Panc1 (cell line): ENCODE results near the gene FGF2. TPM values are rescaled to one million over a fixed set of nuclear protein-coding genes. Genes with fewer than 3 reads are reported as not detected.

ENCODE experiments used
- ATAC-seq: fragments of 200-7000 bp; cut with Tn5 transposase; 2 replicates; pipeline ENCODE4 v1.9.1; 2020; ENCODE audit warnings: mild to moderate bottlenecking, moderate library complexity
- BruUV-seq: library from RNA; stranded (reverse); fragments of 400-500 nt; replicated peaks from 2 replicates; lab custom pipeline; 2021; lab: Mats Ljungman, UMichigan
- CTCF ChIA-PET: fragments of 300-600 bp; sonication (Branson Sonifier 250); formaldehyde crosslinking; loops from one replicate; lab custom pipeline; 2022; ENCODE audit warnings: antibody characterized with exemption; lab: Charles Lee
- POLR2A ChIA-PET: fragments of 300-600 bp; sonication (Branson Sonifier 250); formaldehyde crosslinking; loops from one replicate; lab custom pipeline; 2022; ENCODE audit warnings: antibody characterized with exemption; lab: Charles Lee
- DNase-seq: peaks from one replicate; pipeline ENCODE4 v3.0.0-alpha.2; 2010; ENCODE audit warnings: low read depth, low spot score
- H3K27ac ChIP-seq: 2 replicates; pipeline ENCODE4 v1.5.1; 2011; ENCODE audit warnings: mild to moderate bottlenecking, low read length, inconsistent platforms
- H3K27me3 ChIP-seq: fragments of 200-500 bp; sonication (Bioruptor generic); 2 replicates; pipeline ENCODE4 v1.6.0; 2014; ENCODE audit warnings: low read length, inconsistent platforms; ENCODE audit not compliant: control insufficient read depth, insufficient read depth
- H3K36me3 ChIP-seq: fragments of 200-500 bp; sonication (Bioruptor generic); 2 replicates; pipeline ENCODE4 v1.5.1; 2014; ENCODE audit warnings: inconsistent platforms, mild to moderate bottlenecking, low read length, moderate library complexity; ENCODE audit not compliant: control insufficient read depth, insufficient read depth
- H3K4me1 ChIP-seq: 2 replicates; pipeline ENCODE4 v1.5.1; 2011; ENCODE audit warnings: inconsistent platforms, mild to moderate bottlenecking, low read length, moderate library complexity; ENCODE audit not compliant: control insufficient read depth, insufficient read depth
- H3K4me3 ChIP-seq, 2 experiments: 2 replicates each; pipeline ENCODE4 v1.5.1; 2011 to 2012; ENCODE audit warnings: low read depth in 2 of 2, low read length in 2 of 2, mild to moderate bottlenecking in 2 of 2, inconsistent platforms in 1 of 2, moderate library complexity in 1 of 2
- H3K9me3 ChIP-seq: fragments of 200-500 bp; sonication (Bioruptor generic); 2 replicates; pipeline ENCODE4 v1.5.1; 2014; ENCODE audit warnings: low read depth, mild to moderate bottlenecking, inconsistent platforms, low read length, moderate library complexity; ENCODE audit not compliant: control insufficient read depth, insufficient read depth
- CTCF ChIP-seq: fragments of 450-650 bp; IDR thresholded peaks from 2 replicates; pipeline ENCODE4 v1.5.1; 2017; ENCODE audit warnings: mild to moderate bottlenecking
- POLR2AphosphoS5 ChIP-seq: IDR thresholded peaks from 2 replicates; pipeline ENCODE4 v1.6.1; 2012; ENCODE audit warnings: mild to moderate bottlenecking, low read depth, low read length, moderate library complexity
- SIN3A ChIP-seq: IDR thresholded peaks from 2 replicates; pipeline ENCODE4 v1.6.1; 2012; ENCODE audit warnings: low read depth, mild to moderate bottlenecking, low read length, moderate library complexity, borderline replicate concordance; ENCODE audit not compliant: insufficient read depth
- TCF7L2 ChIP-seq: IDR thresholded peaks from 2 replicates; pipeline ENCODE4 v1.6.1; 2011; ENCODE audit warnings: mild to moderate bottlenecking, low read depth, low read length, inconsistent platforms
- in situ Hi-C: cut with HindIII; loops from 2 replicates; pipeline ENCODE4 v1.10.0; 2016; ENCODE audit warnings: low sequenced_read_pairs, low pct_unique_long_range_greater_than_20kb
- intact Hi-C: fragments of 100-400 bp; cut with micrococcal nuclease; formaldehyde crosslinking; loops from one replicate; pipeline ENCODE4 v1.10.0; 2022; ENCODE audit not compliant: unreplicated experiment
- total RNA-seq: library from RNA; stranded (reverse); gene quantifications from one replicate; pipeline ENCODE4 v1.2.1, GENCODE V29; 2021; ENCODE audit not compliant: unreplicated experiment
- TF ChIP-seq, protein P1 (sequence below), 2 experiments: IDR thresholded peaks; 2 replicates each; pipeline ENCODE4 v1.6.1; 2011 to 2012; ENCODE audit warnings: low read depth in 2 of 2, control low read depth in 1 of 2, low read length in 1 of 2, mild to moderate bottlenecking in 1 of 2, moderate library complexity in 1 of 2; ENCODE audit not compliant: insufficient read depth in 1 of 2

Gene FGF2
- total RNA-seq, 1 experiment from 2014 or later: 21.7 TPM

DNA sequence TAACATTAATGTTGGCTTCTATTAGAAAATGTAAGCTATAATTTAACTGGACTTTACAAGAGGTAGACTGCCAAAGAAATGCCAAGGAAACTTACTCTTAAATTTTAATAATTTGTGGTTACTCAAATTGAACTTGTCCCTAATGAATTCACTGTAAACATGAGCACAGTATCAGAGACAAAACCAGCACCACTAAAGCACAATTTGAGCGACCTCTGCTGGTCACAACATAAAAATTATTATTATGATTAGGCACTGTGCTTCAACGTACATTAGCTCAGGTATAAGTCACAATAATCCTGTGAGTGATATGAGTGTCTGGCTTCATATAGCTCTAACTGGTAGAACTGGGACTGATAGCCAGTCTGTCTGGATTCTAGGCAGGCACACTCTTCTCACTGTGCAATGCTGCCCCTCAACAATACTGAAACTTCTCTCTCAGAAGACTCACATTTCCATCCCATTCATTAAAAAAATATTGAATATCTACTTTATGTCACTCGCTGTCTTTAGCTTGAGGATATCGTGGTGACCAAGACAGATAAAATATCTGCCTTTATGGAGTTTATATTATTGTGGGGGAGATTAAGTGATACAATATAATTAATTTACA lies 87.8 kb downstream of the FGF2 start:
- ATAC-seq (peak; percentile 90), DNase-seq (no peak)
- Histone ChIP-seq H3K4me1 (peaks cover 12% of the 10 kb centered on the region; the same call in 1 of the 2 replicates), H3K36me3 (peaks cover 8% of the 10 kb centered on the region; the same call in 1 of the 2 replicates), H3K4me3 (no peak overlapping the region), H3K9me3 (no peaks in the 10 kb centered on the region), H3K27me3 (no peaks in the 10 kb centered on the region), H3K27ac (peak overlapping the region; percentile 44)
- no peak for TF ChIP-seq TCF7L2
- peak; percentile 47; the same call in 1 of the 2 replicates for TF ChIP-seq CTCF
- ChIA-PET CTCF (interaction anchor here (0.6 to 1.5 kb wide), 4 partner anchors 156 to 199 kb away, joined by 3 to 8 read pairs (median 3); partner anchors contain the start of gene BBS12), POLR2A (no interaction called here)
- intact Hi-C loops: loop anchor here (5.0 kb wide), 1 partner anchor 157 kb away; no protein-coding TSS in a partner anchor
- no TSS peak for BruUV-seq
- in situ Hi-C loops: no loop called here

DNA sequence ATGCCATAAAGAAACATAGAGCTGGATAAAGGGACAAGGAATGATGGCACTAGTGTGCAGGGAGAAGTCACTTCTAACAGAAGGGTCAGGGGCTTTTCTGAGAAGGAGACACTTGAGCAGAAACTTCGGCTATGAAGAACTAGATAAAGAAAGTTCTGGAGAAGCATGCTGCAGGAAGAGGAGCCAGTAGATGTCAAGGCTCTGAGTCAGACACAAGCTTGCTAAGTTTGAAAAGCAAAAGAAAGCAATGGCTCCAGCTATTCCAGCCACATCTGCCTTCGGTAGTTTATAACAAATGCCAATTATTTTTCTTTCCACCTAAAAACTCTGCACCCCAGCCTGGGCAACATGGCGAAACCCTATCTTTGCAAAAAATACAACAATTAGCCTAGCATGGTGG lies 88.3 kb downstream of the FGF2 start:
- POLR2A ChIA-PET: no interaction called here
- in situ Hi-C loops: no loop called here
- no peak overlapping the region for H3K4me3 ChIP-seq
- intact Hi-C loops: loop anchor here (5.0 kb wide), 1 partner anchor 158 kb away; no protein-coding TSS in a partner anchor
- CTCF ChIA-PET: interaction anchor here (0.6 to 1.5 kb wide), 4 partner anchors 126 to 183 kb away, joined by 3 to 8 read pairs (median 4); partner anchors contain the start of gene BBS12
- 0 out of 2 replicates have a peak overlapping the region, but pooled peaks have one; percentile 44 for H3K27ac ChIP-seq
- ATAC-seq: no peak
- no TSS peak for BruUV-seq
- DNase-seq: no peak
- no peaks in the 10 kb centered on the region for H3K27me3 ChIP-seq
- no peaks in the 10 kb centered on the region for H3K9me3 ChIP-seq
- peaks cover 8% of the 10 kb centered on the region; the same call in 1 of the 2 replicates for H3K36me3 ChIP-seq
- TF ChIP-seq CTCF: no peak
- TF ChIP-seq, protein P1, sequence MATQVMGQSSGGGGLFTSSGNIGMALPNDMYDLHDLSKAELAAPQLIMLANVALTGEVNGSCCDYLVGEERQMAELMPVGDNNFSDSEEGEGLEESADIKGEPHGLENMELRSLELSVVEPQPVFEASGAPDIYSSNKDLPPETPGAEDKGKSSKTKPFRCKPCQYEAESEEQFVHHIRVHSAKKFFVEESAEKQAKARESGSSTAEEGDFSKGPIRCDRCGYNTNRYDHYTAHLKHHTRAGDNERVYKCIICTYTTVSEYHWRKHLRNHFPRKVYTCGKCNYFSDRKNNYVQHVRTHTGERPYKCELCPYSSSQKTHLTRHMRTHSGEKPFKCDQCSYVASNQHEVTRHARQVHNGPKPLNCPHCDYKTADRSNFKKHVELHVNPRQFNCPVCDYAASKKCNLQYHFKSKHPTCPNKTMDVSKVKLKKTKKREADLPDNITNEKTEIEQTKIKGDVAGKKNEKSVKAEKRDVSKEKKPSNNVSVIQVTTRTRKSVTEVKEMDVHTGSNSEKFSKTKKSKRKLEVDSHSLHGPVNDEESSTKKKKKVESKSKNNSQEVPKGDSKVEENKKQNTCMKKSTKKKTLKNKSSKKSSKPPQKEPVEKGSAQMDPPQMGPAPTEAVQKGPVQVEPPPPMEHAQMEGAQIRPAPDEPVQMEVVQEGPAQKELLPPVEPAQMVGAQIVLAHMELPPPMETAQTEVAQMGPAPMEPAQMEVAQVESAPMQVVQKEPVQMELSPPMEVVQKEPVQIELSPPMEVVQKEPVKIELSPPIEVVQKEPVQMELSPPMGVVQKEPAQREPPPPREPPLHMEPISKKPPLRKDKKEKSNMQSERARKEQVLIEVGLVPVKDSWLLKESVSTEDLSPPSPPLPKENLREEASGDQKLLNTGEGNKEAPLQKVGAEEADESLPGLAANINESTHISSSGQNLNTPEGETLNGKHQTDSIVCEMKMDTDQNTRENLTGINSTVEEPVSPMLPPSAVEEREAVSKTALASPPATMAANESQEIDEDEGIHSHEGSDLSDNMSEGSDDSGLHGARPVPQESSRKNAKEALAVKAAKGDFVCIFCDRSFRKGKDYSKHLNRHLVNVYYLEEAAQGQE (IDR thresholded peaks at IDR 0.05; ENCODE audit: insufficient read depth in 1 of 2, low read depth in 2 of 2, low read length in 1 of 2): no peak
- TF ChIP-seq SIN3A: no peak
- TF ChIP-seq TCF7L2: no peak
- no peak for TF ChIP-seq POLR2AphosphoS5
- peaks cover 12% of the 10 kb centered on the region; the same call in 1 of the 2 replicates for H3K4me1 ChIP-seq
